ENCODE data around the gene ZNF528. TPM values are rescaled to one million over a fixed set of nuclear protein-coding genes. Genes with fewer than 3 reads are reported as not detected.

The ZNF528 gene
- total RNA-seq, 1 donor from 2014 or later, result 3.9 TPM

DNA sequence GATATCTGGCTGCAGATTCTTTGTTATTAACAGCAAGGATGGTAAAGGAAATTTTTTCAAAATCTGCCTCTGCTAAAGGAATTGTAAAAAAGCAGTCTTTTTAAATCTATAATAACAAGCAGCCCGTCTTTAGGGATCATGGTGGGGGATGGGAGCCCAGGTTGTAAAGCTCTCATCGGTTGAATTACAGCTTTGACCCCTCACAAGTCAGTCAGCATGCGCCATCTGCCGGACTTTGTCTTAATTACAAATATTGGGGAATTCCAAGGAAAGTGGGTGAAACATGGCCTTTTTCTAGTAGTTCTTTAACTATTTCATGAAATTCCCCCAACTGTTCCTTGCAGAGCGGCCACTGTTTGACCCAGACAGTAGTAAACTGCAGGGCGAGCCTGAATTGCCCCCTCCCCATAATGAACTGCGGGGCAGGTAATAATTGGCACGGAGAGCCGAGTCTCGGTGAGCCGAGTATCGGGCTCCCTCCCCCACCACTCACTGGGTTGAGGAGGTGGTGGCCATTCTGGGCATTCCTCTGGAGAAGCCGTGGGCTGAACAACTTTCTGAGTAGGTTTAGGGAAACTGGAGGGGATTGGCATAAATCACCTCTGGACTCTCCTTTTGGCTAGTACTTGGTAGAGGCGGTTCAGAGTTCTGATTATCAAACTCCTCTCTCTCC lies 67.3 kb downstream of the ZNF528 start:
- Mint-ChIP-seq H3K4me1 (ENCODE audit: unreplicated experiment) (no peaks in the 10 kb centered on the region), H3K9me3 (ENCODE audit: unreplicated experiment) (peaks cover 40% of the 10 kb centered on the region), H3K27ac (ENCODE audit: unreplicated experiment) (no peak overlapping the region), H3K27me3 (ENCODE audit: unreplicated experiment) (no peaks in the 10 kb centered on the region), H3K4me3 (ENCODE audit: unreplicated experiment) (no peak overlapping the region), H3K36me3 (ENCODE audit: low read depth, unreplicated experiment) (peaks cover 24% of the 10 kb centered on the region)
- TF ChIP-seq, protein P1, sequence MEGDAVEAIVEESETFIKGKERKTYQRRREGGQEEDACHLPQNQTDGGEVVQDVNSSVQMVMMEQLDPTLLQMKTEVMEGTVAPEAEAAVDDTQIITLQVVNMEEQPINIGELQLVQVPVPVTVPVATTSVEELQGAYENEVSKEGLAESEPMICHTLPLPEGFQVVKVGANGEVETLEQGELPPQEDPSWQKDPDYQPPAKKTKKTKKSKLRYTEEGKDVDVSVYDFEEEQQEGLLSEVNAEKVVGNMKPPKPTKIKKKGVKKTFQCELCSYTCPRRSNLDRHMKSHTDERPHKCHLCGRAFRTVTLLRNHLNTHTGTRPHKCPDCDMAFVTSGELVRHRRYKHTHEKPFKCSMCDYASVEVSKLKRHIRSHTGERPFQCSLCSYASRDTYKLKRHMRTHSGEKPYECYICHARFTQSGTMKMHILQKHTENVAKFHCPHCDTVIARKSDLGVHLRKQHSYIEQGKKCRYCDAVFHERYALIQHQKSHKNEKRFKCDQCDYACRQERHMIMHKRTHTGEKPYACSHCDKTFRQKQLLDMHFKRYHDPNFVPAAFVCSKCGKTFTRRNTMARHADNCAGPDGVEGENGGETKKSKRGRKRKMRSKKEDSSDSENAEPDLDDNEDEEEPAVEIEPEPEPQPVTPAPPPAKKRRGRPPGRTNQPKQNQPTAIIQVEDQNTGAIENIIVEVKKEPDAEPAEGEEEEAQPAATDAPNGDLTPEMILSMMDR (IDR thresholded peaks at IDR 0.05; ENCODE audit: unreplicated experiment), result peak; percentile 55
- DNase-seq (ENCODE audit: low spot score), result peak; percentile 30

Other genes starting within 250 kb of the ZNF528 start
- 15.4 TPM for gene ZNF836, start 226.2 kb upstream of the ZNF528 start, total RNA-seq (ENCODE audit: unreplicated experiment)
- gene PPP2R1A, start 207.8 kb upstream of the ZNF528 start, total RNA-seq (ENCODE audit: unreplicated experiment), result 302 TPM
- gene ZNF766, start 128.3 kb upstream of the ZNF528 start, total RNA-seq (ENCODE audit: unreplicated experiment), result 16.4 TPM
- 18.1 TPM for gene ZNF480, start 100.7 kb upstream of the ZNF528 start, total RNA-seq (ENCODE audit: unreplicated experiment)
- 7.5 TPM for gene ZNF610, start 61.6 kb upstream of the ZNF528 start, total RNA-seq (ENCODE audit: unreplicated experiment)
- gene ZNF880, start 27.9 kb upstream of the ZNF528 start, total RNA-seq (ENCODE audit: unreplicated experiment), result 10.3 TPM
- not detected for gene ZNF534, start 31.3 kb downstream of the ZNF528 start, total RNA-seq (ENCODE audit: unreplicated experiment)
- 0.26 TPM for gene ZNF578, start 55.7 kb downstream of the ZNF528 start, total RNA-seq (ENCODE audit: unreplicated experiment)
- 22.6 TPM for gene ZNF808, start 129.8 kb downstream of the ZNF528 start, total RNA-seq (ENCODE audit: unreplicated experiment)
- gene ZNF701, start 172.4 kb downstream of the ZNF528 start, total RNA-seq (ENCODE audit: unreplicated experiment), result 18.5 TPM
- gene ZNF83, start 240.5 kb downstream of the ZNF528 start, total RNA-seq (ENCODE audit: unreplicated experiment), result 40.0 TPM